Measurements from ENCODE around the gene MSX1.

DNA sequence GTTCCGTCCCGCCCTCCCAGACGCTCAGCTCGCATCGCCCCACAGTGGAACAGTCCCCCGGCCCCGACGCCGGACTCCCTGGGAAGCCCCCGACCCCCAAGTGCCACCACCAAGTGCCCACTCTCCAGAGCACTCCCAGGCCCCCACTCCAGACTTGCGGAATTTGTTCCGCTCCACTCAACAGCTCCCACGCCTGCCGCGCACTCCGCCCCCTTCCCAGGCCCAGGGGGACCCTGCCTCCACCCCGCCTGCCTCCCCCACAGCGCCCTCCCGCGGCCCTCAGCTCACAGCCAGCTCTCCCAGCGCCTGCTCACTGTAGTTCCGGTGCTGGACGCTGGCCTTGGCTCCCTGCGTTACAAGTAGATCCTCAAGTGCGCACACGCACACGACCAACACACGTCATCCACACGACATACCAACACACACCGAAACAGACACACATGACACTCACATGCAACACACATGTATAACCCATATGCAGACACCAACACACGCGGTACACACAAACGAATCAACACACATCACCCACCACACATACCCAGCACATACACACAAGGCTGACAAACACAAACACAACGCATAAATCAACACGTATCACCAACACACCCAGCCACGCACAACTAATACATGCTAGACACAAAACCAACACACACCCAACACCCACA is 8.0 kb downstream of the MSX1 start:
- TF ChIP-seq, protein P1, sequence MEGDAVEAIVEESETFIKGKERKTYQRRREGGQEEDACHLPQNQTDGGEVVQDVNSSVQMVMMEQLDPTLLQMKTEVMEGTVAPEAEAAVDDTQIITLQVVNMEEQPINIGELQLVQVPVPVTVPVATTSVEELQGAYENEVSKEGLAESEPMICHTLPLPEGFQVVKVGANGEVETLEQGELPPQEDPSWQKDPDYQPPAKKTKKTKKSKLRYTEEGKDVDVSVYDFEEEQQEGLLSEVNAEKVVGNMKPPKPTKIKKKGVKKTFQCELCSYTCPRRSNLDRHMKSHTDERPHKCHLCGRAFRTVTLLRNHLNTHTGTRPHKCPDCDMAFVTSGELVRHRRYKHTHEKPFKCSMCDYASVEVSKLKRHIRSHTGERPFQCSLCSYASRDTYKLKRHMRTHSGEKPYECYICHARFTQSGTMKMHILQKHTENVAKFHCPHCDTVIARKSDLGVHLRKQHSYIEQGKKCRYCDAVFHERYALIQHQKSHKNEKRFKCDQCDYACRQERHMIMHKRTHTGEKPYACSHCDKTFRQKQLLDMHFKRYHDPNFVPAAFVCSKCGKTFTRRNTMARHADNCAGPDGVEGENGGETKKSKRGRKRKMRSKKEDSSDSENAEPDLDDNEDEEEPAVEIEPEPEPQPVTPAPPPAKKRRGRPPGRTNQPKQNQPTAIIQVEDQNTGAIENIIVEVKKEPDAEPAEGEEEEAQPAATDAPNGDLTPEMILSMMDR (IDR thresholded peaks at IDR 0.05; ENCODE audit: low read depth, low read length, missing input control) = no peak
- TF ChIP-seq, protein P2, sequence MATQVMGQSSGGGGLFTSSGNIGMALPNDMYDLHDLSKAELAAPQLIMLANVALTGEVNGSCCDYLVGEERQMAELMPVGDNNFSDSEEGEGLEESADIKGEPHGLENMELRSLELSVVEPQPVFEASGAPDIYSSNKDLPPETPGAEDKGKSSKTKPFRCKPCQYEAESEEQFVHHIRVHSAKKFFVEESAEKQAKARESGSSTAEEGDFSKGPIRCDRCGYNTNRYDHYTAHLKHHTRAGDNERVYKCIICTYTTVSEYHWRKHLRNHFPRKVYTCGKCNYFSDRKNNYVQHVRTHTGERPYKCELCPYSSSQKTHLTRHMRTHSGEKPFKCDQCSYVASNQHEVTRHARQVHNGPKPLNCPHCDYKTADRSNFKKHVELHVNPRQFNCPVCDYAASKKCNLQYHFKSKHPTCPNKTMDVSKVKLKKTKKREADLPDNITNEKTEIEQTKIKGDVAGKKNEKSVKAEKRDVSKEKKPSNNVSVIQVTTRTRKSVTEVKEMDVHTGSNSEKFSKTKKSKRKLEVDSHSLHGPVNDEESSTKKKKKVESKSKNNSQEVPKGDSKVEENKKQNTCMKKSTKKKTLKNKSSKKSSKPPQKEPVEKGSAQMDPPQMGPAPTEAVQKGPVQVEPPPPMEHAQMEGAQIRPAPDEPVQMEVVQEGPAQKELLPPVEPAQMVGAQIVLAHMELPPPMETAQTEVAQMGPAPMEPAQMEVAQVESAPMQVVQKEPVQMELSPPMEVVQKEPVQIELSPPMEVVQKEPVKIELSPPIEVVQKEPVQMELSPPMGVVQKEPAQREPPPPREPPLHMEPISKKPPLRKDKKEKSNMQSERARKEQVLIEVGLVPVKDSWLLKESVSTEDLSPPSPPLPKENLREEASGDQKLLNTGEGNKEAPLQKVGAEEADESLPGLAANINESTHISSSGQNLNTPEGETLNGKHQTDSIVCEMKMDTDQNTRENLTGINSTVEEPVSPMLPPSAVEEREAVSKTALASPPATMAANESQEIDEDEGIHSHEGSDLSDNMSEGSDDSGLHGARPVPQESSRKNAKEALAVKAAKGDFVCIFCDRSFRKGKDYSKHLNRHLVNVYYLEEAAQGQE (IDR thresholded peaks at IDR 0.05) = no peak
- no peak for TF ChIP-seq ZBTB33 (IDR thresholded peaks at IDR 0.05)
- TF ChIP-seq MAX (IDR thresholded peaks at IDR 0.05) = no peak
- TF ChIP-seq HNF4A (conservative IDR thresholded peaks at IDR 0.05) = no peak
- TF ChIP-seq RXRA (IDR thresholded peaks at IDR 0.05) = no peak
- no peak for TF ChIP-seq SP1 (IDR thresholded peaks at IDR 0.05)
- no peak for TF ChIP-seq EGR1 (IDR thresholded peaks at IDR 0.05; ENCODE audit: low read depth in 2 of 2)

All from liver (tissue), 3 donors.